ENCODE results near the gene BLNK. TPM values are rescaled to one million over a fixed set of nuclear protein-coding genes. Genes with fewer than 3 reads are reported as not detected.

Gene BLNK
- total RNA-seq, 1 donor from 2014 or later, result 267 TPM

DNA sequence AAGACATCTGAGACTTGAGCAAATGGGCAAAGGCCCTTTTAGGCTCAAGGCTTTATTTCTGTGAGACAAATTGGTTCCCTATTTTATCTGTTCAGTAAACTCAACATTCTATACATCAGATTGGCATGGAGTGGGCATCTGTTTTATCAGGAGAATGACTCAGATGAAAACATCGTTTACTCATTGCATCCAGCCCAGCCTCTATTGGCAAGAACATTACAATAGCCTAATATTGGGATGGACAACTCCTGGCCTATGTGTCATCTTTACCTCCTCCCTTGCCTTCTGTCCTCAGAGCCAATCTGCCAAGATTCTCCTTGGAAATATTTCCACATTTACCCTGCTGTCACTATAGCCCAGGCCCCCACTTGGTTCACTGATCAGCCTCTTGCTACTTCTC, 5.5 kb upstream of the BLNK start:
- Mint-ChIP-seq H3K9me3 (no peaks in the 10 kb centered on the region), H3K27ac (peak overlapping the region; percentile 80), H3K36me3 (ENCODE audit: low read depth) (no peaks in the 10 kb centered on the region), H3K27me3 (no peaks in the 10 kb centered on the region), H3K4me1 (peaks cover 73% of the 10 kb centered on the region), H3K4me3 (no peak overlapping the region)
- DNase-seq, result no peak
- TF ChIP-seq CTCF (IDR thresholded peaks at IDR 0.05), result no peak
- POLR2A ChIA-PET, result interaction anchor here (1.5 to 8.2 kb wide), 3 partner anchors 10 to 47 kb away, joined by 5 to 344 read pairs (median 6); no protein-coding TSS in a partner anchor
- CTCF ChIA-PET, result interaction anchor here (1.0 to 1.8 kb wide), 4 partner anchors 9 to 47 kb away, joined by 3 to 7 read pairs (median 5); no protein-coding TSS in a partner anchor
- ATAC-seq (ENCODE audit: low read depth), result no peak
- intact Hi-C loops (cut with micrococcal nuclease), result loop anchor here (10.0 kb wide), 1 partner anchor 428 kb away; no protein-coding TSS in a partner anchor

DNA sequence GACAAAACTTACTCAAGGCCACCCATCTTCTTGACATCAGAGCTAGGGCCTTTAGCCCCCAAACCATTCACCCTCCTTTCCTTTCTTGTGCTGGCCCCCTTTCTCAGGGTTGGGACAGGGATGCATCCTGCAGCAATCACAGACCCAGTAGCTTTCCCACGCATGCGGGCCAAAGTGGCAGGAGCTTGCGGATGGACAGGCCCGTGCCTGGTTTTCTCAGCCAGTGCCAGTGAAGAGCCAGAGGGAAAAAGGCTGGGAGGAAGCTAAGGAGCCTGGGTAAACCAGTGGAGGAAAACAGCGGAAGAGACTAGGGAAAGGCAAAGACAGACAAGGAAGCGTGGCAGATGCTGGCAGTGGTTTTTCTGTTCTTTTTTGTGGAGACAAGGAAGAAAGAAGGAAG, 5.1 kb upstream of the BLNK start:
- DNase-seq (no peak), ATAC-seq (ENCODE audit: low read depth) (no peak)
- TF ChIP-seq CTCF (IDR thresholded peaks at IDR 0.05), result no peak
- CTCF ChIA-PET, result interaction anchor here (1.3 to 1.8 kb wide), 3 partner anchors 10 to 47 kb away, joined by 5 to 7 read pairs (median 5); no protein-coding TSS in a partner anchor
- no peaks in the 10 kb centered on the region for H3K27me3 Mint-ChIP-seq
- POLR2A ChIA-PET, result interaction anchor here (0.7 to 8.2 kb wide), 4 partner anchors 10 to 46 kb away, joined by 4 to 344 read pairs (median 6); no protein-coding TSS in a partner anchor
- intact Hi-C loops (cut with micrococcal nuclease), result loop anchor here (10.0 kb wide), 1 partner anchor 428 kb away; no protein-coding TSS in a partner anchor
- H3K4me3 Mint-ChIP-seq, result no peak overlapping the region
- no peaks in the 10 kb centered on the region for H3K9me3 Mint-ChIP-seq
- H3K36me3 Mint-ChIP-seq (ENCODE audit: low read depth), result no peaks in the 10 kb centered on the region
- H3K4me1 Mint-ChIP-seq, result peaks cover 77% of the 10 kb centered on the region
- peak overlapping the region; percentile 80 for H3K27ac Mint-ChIP-seq

DNA sequence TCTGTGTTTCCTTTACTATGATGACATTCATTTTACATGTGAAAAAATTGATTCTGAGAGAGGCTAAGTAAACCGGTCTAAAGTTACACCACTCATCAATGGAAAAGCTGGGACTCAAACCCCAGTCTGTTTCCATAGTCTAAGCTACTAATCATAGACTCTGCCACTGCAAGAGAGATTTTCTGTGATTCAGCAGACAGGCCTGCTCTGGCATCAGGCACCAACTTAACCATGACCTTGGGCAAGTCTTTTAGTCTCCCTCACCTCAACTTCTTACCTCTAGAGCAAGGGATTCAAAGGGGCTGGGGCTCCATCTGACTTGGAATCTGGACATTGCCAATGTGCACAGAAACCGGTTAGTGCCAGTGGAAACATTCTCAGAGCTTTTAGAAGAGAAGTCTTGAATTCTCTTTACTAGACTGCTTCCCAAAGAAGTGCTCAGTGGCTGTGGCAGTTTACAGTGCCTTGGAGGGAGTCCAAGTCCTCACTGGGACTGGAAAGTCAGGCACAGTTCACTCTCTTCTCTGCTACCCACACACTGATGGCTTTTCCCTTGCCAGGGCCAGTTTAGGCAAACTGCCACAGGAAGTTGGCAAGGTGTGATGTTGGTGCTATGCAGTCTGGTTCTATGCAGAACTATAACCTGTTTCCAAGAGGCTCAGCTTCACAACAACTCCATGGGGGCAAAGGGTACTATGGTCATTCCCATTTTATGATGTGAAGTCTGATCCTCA, 4.5 kb upstream of the BLNK start:
- TF ChIP-seq CTCF (IDR thresholded peaks at IDR 0.05), result no peak
- H3K27ac Mint-ChIP-seq, result peak overlapping the region; percentile 80
- DNase-seq, result no peak

GRCh38 chr10:96272316-96273280, 1.2 kb upstream of the BLNK start:
- ChIA-PET CTCF (interaction anchor here (0.9 to 5.6 kb wide), 4 partner anchors 14 to 42 kb away, joined by 4 to 90 read pairs (median 49); no protein-coding TSS in a partner anchor), POLR2A (interaction anchor here (0.7 to 8.2 kb wide), 11 partner anchors 9 to 143 kb away, joined by 3 to 344 read pairs (median 39); partner anchors contain the start of gene ZNF518A)
- no peaks in the 10 kb centered on the region for H3K9me3 Mint-ChIP-seq
- no peaks in the 10 kb centered on the region for H3K27me3 Mint-ChIP-seq
- peak overlapping the region; percentile 98 for H3K27ac Mint-ChIP-seq
- ATAC-seq (ENCODE audit: low read depth), result no peak
- peaks cover 81% of the 10 kb centered on the region for H3K4me1 Mint-ChIP-seq
- TF ChIP-seq CTCF (IDR thresholded peaks at IDR 0.05), result no peak
- peak overlapping the region; percentile 91 for H3K4me3 Mint-ChIP-seq
- no peak for DNase-seq
- intact Hi-C loops (cut with micrococcal nuclease), result loop anchor here (1.0 to 10.0 kb wide), 4 partner anchors 16 to 514 kb away; no protein-coding TSS in a partner anchor
- H3K36me3 Mint-ChIP-seq (ENCODE audit: low read depth), result peaks cover 34% of the 10 kb centered on the region

More for the DNA sequence above, 4.5 kb upstream of the BLNK start:
- no peaks in the 10 kb centered on the region for H3K9me3 Mint-ChIP-seq
- CTCF ChIA-PET, result interaction anchor here (1.3 to 1.8 kb wide), 3 partner anchors 10 to 46 kb away, joined by 5 to 7 read pairs (median 5); no protein-coding TSS in a partner anchor
- H3K4me1 Mint-ChIP-seq, result peaks cover 77% of the 10 kb centered on the region
- H3K36me3 Mint-ChIP-seq (ENCODE audit: low read depth), result peaks cover 5% of the 10 kb centered on the region
- no peak for ATAC-seq (ENCODE audit: low read depth)
- POLR2A ChIA-PET, result interaction anchor here (0.7 to 8.2 kb wide), 5 partner anchors 11 to 46 kb away, joined by 3 to 344 read pairs (median 5); no protein-coding TSS in a partner anchor
- no peak overlapping the region for H3K4me3 Mint-ChIP-seq
- intact Hi-C loops (cut with micrococcal nuclease), result loop anchor here (10.0 kb wide), 1 partner anchor 429 kb away; no protein-coding TSS in a partner anchor
- H3K27me3 Mint-ChIP-seq, result no peaks in the 10 kb centered on the region
